ENCODE measurements around the gene ERP27. TPM values are rescaled to one million over a fixed set of nuclear protein-coding genes. Genes with fewer than 3 reads are reported as not detected.

Gene ERP27
- total RNA-seq, 1 donor from 2014 or later: not detected

DNA sequence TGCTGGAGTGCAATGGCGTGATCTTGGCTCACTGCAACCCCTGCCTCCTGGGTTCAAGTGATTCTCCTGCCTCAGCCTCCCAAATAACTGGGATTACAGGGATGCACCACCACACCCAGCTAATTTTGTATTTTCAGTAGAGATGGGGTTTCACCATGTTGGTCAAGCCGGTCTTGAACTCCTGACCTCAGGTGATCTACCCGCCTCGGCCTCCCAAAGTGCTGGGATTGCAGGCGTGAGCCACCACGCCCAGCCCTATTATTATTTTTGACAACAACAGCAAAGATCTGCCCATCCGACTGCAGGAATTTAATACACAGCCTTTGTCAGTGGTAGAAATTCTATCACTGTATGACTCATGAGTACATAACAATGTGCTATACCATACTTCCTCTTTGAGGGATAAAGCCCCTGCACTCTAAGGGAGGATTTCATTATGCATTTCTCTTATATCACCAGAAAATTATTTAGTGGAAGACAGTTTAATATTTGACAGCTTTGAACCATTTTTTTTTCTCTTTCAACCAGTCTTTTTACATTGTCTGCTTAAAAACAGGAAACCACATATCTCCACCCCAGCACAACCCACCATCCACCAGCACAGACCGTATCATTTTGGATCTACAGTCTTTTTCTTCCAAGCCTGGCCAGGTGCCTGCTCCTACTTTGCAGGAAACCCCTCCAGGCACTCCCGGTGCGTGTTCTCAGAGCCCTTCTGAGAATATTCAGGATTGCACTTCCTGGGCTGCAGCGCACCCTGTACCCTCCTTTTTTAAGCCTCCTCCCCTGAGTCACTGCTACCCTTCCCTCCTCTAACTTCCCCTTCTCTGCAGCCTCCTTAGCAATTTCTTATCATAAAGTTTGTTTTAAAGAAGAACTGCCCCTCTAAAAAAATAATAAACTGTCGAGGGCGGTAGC is 22.5 kb upstream of the ERP27 start:
- no peak for DNase-seq (ENCODE audit: extremely low read depth, low read depth, low spot score)

GRCh38 chr12:14959916-14960496 is 21.7 kb upstream of the ERP27 start:
- no peak for DNase-seq (ENCODE audit: extremely low read depth, low read depth, low spot score)

- DNase-seq (ENCODE audit: extremely low read depth, low read depth, low spot score): no peak
Observed at GRCh38 chr12:14959463-14959862, 21.1 kb upstream of the ERP27 start.

DNA sequence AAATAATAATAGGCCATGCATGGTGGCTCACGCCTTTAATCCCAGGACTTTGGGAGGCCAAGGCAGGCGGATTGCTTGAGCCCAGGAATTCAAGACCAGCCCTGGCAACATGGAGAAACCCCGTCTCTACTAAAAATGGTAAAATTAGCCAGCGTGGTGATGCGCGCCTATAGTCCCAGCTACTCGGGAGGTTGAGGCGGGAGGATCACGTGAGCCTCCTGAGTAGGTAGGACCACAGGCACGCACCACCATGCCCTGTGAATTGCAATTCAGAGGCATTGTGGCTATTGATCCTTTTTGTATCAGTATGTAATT is 20.7 kb upstream of the ERP27 start:
- no peak for DNase-seq (ENCODE audit: extremely low read depth, low read depth, low spot score)

- no peak for DNase-seq (ENCODE audit: extremely low read depth, low read depth, low spot score)
Observed at GRCh38 chr12:14958361-14959125, 20.2 kb upstream of the ERP27 start.

- no peak for DNase-seq (ENCODE audit: extremely low read depth, low read depth, low spot score)
Observed at GRCh38 chr12:14957551-14958168, 19.3 kb upstream of the ERP27 start.

GRCh38 chr12:14956905-14957304 is 18.6 kb upstream of the ERP27 start:
- DNase-seq (ENCODE audit: extremely low read depth, low read depth, low spot score): no peak

GRCh38 chr12:14956024-14956891 is 17.9 kb upstream of the ERP27 start:
- no peak for DNase-seq (ENCODE audit: extremely low read depth, low read depth, low spot score)

GRCh38 chr12:14954269-14954668 is 15.9 kb upstream of the ERP27 start:
- no peak for DNase-seq (ENCODE audit: extremely low read depth, low read depth, low spot score)

- no peak for DNase-seq (ENCODE audit: extremely low read depth, low read depth, low spot score)
Observed at GRCh38 chr12:14953752-14954151, 15.4 kb upstream of the ERP27 start.

DNA sequence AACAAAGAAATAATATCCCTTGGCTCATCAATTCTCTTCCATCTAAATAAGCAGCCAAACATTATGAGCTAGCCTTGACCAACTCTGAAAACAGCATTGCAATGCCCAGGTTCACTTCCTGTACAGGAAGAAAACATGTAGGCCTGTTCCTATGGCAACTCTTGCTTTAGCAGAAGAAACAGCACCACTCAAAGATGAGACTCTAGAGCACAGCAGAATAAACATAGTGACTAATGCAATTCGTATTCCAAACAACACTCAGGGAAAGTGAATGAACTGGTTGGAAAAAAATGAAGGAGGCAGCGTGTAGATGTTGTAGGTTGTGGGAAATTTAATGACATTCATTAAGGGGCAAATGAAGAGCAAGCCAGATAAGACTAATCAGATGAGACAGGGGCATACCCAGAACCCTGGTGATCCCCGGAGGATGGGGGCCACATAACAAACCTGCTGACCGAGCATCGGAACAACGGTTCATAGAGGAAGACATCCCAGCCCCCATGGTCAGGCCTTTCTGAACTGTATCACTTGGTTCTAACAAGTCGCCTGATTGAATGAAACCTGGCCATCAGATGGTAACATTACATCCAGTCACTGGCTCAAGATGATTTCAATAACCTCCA is 14.1 kb upstream of the ERP27 start:
- DNase-seq (ENCODE audit: extremely low read depth, low read depth, low spot score): peak; percentile 98

DNA sequence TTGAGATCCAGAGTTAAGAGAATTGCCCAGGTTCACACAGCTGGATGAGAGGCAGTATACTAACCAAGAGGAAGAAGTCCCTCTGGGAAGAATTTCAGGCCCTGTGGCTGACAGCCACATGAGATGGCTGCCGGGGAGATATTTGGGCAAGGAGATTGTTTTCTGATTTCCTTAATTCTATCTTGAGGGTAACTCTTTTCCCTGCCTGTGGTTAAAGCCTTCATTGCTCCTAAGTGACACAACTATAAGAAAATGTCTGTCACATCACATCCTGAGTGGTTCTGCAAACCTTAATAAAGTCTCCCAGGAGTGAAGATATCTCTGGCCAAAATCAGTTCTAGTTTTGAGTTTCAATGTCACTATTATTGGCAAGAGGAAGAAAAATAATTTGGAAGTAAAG is 13.5 kb upstream of the ERP27 start:
- no peak for DNase-seq (ENCODE audit: extremely low read depth, low read depth, low spot score)

DNA sequence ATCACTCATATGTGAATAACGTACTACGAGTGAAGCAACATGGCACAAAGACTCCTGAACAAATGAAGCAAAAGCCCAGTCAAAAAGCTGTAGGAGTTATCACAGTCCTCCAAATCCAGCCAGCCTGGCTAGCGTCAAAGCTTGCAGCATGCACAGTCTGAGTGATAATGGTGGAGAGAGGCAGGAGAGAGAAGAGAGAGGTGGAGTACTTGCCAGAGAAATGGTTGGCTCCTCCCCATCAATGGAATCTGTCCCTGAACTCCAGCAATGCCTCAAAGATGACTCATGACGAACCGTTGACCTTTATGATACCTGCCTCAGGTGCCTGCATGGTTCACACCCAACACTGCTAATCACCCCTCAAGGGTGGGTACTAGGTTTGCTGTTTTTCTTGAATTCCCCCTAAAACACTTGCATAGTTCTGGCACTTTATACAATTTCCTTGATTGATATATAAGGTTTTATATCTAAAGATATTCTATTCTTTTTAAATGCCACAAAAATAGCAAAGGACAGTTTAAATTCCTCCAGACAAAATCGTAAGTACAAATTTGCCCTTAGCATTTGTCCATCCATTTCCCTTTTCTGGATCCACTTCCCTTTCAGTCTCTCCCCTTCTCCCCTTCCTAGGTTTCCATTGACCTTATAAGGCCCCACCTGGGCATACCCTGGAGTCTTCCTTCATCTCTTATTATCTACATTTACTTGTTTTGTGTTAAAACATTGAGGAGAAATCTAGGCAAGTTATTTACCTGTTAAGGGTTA is 12.8 kb upstream of the ERP27 start:
- DNase-seq (ENCODE audit: extremely low read depth, low read depth, low spot score): no peak

DNA sequence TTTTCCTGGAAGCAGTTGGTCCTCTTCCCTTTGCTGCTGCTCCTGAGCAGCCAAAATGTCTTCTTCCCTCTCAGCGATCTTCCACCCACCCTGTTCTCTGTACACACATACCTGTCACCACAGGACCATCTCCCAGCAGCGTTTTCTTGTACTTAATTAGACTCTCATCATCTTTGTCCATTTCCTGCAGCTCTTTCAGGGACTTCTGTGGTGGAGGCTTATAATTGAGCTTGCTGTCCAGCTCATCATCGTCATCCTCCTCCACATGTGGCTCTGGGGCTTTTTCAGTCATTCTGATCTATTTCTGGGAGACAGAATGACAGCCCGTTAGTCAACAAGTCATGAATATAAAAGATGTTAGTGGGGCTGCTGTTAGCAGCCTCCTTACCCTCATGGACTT is 12.1 kb upstream of the ERP27 start:
- DNase-seq (ENCODE audit: extremely low read depth, low read depth, low spot score): no peak

- DNase-seq (ENCODE audit: extremely low read depth, low read depth, low spot score): no peak
Observed at GRCh38 chr12:14949631-14950030, 11.3 kb upstream of the ERP27 start.

- peak; percentile 96 for DNase-seq (ENCODE audit: extremely low read depth, low read depth, low spot score)
Observed at GRCh38 chr12:14948672-14949071, 10.3 kb upstream of the ERP27 start.

DNA sequence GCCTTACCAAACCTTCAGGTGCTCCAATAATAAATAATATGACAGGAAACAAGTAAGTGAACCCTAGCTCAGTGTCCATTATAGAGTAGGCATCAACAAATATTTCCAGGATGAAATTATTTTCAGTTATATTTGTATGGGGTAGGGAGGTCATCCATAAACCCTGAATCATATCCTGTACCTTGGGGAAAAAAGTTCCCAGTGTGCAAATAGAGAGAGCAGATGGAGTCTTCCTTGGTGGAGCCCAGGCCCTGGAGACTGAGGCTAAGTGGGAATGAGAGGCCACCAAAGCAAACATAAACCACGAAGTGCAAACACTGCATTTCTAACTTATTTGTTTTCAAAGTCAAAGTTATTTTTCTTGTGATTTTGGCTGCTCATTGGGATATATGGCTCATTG is 8.5 kb upstream of the ERP27 start:
- DNase-seq (ENCODE audit: extremely low read depth, low read depth, low spot score): no peak

DNA sequence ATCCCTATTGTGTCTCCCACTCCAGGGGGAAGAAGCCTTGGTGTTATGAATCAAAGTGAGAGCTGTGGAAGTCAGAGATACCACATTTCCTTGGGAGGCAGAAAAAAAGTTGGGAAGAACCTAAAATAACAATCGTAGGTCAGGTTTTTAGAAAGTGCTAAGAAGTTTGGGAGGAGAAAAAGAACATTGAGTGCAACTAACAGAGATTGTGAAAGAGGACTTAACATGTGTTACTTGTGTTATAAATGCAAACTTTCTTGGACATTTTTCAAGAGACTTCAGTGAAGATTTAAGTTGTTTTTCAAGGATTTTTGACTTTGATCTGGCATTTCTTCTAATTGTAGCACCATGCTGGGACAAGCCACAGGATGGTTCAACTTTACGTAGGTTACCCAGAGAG is 7.8 kb upstream of the ERP27 start:
- DNase-seq (ENCODE audit: extremely low read depth, low read depth, low spot score): no peak

All from glomerular endothelial cell (primary cell).